Dermis microvascular lymphatic vessel endothelial cell (primary cell): Measurements from ENCODE around the gene FBXO31. TPM values are rescaled to one million over a fixed set of nuclear protein-coding genes. Genes with fewer than 3 reads are reported as not detected.
"Not testable (repeated sequence)": the region's sequence is repeated elsewhere in the genome, so short reads cannot be mapped to it uniquely, and the experiment has no call there.

ENCODE experiments used
- DNase-seq, 2 donors: peaks; one replicate each; pipeline versions ENCODE4 v3.0.0 to v3.0.0-alpha.2; 2010; ENCODE audit warnings: low read depth in 2 of 2
- total RNA-seq: library from RNA; depleted of rRNA; stranded (reverse); fragments of >200 nt; gene quantifications from 2 replicates; pipeline ENCODE4 v1.2.1, GENCODE V29; 2014

Gene FBXO31
- total RNA-seq, 1 donor from 2014 or later: 14.9 TPM

- DNase-seq: peak; percentile 99 to 100
Measured at GRCh38 chr16:87387942-87388817, 4.6 kb upstream of the FBXO31 start.

GRCh38 chr16:87384875-87385167, 1.2 kb upstream of the FBXO31 start:
- DNase-seq: not testable (repeated sequence)

GRCh38 chr16:87384162-87384874, 742 bp upstream of the FBXO31 start:
- no peak for DNase-seq

GRCh38 chr16:87382023-87382785, 1.4 kb downstream of the FBXO31 start:
- no peak for DNase-seq

- DNase-seq: no peak
Measured at GRCh38 chr16:87380881-87381280, 2.7 kb downstream of the FBXO31 start.

GRCh38 chr16:87380403-87380802, 3.2 kb downstream of the FBXO31 start:
- no peak for DNase-seq

GRCh38 chr16:87379312-87379752, 4.2 kb downstream of the FBXO31 start:
- not testable (repeated sequence) for DNase-seq

GRCh38 chr16:87376660-87377059, 6.9 kb downstream of the FBXO31 start:
- no peak for DNase-seq

GRCh38 chr16:87375426-87376135, 8.0 kb downstream of the FBXO31 start:
- DNase-seq: peak; percentile 68 to 93

GRCh38 chr16:87374313-87374712, 9.3 kb downstream of the FBXO31 start:
- DNase-seq: no peak

GRCh38 chr16:87372305-87372704, 11.3 kb downstream of the FBXO31 start:
- no peak for DNase-seq

- DNase-seq: no peak
Measured at GRCh38 chr16:87371261-87371866, 12.2 kb downstream of the FBXO31 start.

GRCh38 chr16:87369796-87370719, 13.5 kb downstream of the FBXO31 start:
- no peak for DNase-seq

GRCh38 chr16:87369117-87369765, 14.3 kb downstream of the FBXO31 start:
- peak in 1 of 2 donors; percentile 47 for DNase-seq

- peak in 1 of 2 donors; percentile 74 for DNase-seq
Measured at GRCh38 chr16:87368029-87368770, 15.4 kb downstream of the FBXO31 start.

GRCh38 chr16:87367529-87367928, 16.0 kb downstream of the FBXO31 start:
- no peak for DNase-seq

- DNase-seq: no peak
Measured at GRCh38 chr16:87366930-87367329, 16.6 kb downstream of the FBXO31 start.

- no peak for DNase-seq
Measured at GRCh38 chr16:87366288-87366687, 17.3 kb downstream of the FBXO31 start.
